Esophagus (tissue), 2 donors: ENCODE measurements around the gene MSANTD4. TPM values are rescaled to one million over a fixed set of nuclear protein-coding genes. Genes with fewer than 3 reads are reported as not detected.

Source experiments
- H3K27ac ChIP-seq, 2 donors: one replicate each; pipeline ENCODE4 v1.5.1; 2013; ENCODE audit warnings: low read depth in 2 of 2, mild to moderate bottlenecking in 2 of 2, inconsistent platforms in 1 of 2, low read length in 1 of 2, moderate library complexity in 1 of 2
- H3K27me3 ChIP-seq, 2 donors: one replicate each; pipeline ENCODE4 v1.6.1; 2013; ENCODE audit warnings: low read length in 2 of 2, control low read depth in 1 of 2, mild to moderate bottlenecking in 1 of 2; ENCODE audit not compliant: insufficient read depth in 2 of 2, control insufficient read depth in 1 of 2
- H3K36me3 ChIP-seq, 2 donors: one replicate each; pipeline ENCODE4 v1.6.1; 2013; ENCODE audit warnings: low read length in 1 of 2; ENCODE audit not compliant: control insufficient read depth in 2 of 2, insufficient read depth in 2 of 2
- H3K4me1 ChIP-seq, 2 donors: one replicate each; pipeline ENCODE4 v1.6.1; 2013; ENCODE audit warnings: low read length in 1 of 2; ENCODE audit not compliant: control insufficient read depth in 2 of 2, insufficient read depth in 2 of 2
- H3K4me3 ChIP-seq, 2 donors: one replicate each; pipeline ENCODE4 v1.5.1; 2013; ENCODE audit warnings: low read length in 2 of 2, mild to moderate bottlenecking in 2 of 2, low read depth in 1 of 2, moderate library complexity in 1 of 2
- H3K9me3 ChIP-seq, 2 donors: one replicate each; pipeline ENCODE4 v1.6.1; 2013; ENCODE audit warnings: mild to moderate bottlenecking in 2 of 2, low read depth in 1 of 2, low read length in 1 of 2, moderate library complexity in 1 of 2; ENCODE audit not compliant: control insufficient read depth in 2 of 2, insufficient read depth in 1 of 2
- WGBS, 2 donors: extraction: QIAGEN DNeasy Blood & Tissue Kit; methylation state at CpG; one replicate each; pipeline ENCODE4 v1.1.7; 2013; 5-methylcytosine and 5-hydroxymethylcytosine counted together
- polyA plus RNA-seq, 2 donors: library from polyadenylated mRNA; stranded (reverse); fragments of 200-250 nt; gene quantifications; one replicate each; pipeline ENCODE4 v1.2.3, GENCODE V29; 2013
- donor health status: healthy with polysubstance abuse.
- donor health status: Bipolar disorder and iron deficiency.

MSANTD4 gene
- polyA plus RNA-seq, 2 donors: 2.4 to 2.7 TPM

GRCh38 chr11:105979997-105980703, 41.9 kb downstream of the MSANTD4 start:
- no peaks in the 10 kb centered on the region for H3K4me1 ChIP-seq
- no peak overlapping the region for H3K27ac ChIP-seq
- H3K4me3 ChIP-seq: no peak overlapping the region
- H3K9me3 ChIP-seq: peaks cover 0 to 2% of the 10 kb centered on the region in 2 donors
- no peaks in the 10 kb centered on the region for H3K36me3 ChIP-seq
- WGBS, 2 donors: 88 to 94% methylated on average over 10 of the region's 10 CpGs
- no peaks in the 10 kb centered on the region for H3K27me3 ChIP-seq

- no peaks in the 10 kb centered on the region for H3K9me3 ChIP-seq
- H3K36me3 ChIP-seq: no peaks in the 10 kb centered on the region
- H3K27ac ChIP-seq: no peak overlapping the region
- H3K27me3 ChIP-seq: no peaks in the 10 kb centered on the region
- 66 to 81% methylated on average over 1 of the region's 1 CpG for WGBS, 2 donors
- no peaks in the 10 kb centered on the region for H3K4me1 ChIP-seq
- no peak overlapping the region for H3K4me3 ChIP-seq
Measured at GRCh38 chr11:105975128-105975527, 46.9 kb downstream of the MSANTD4 start.

DNA sequence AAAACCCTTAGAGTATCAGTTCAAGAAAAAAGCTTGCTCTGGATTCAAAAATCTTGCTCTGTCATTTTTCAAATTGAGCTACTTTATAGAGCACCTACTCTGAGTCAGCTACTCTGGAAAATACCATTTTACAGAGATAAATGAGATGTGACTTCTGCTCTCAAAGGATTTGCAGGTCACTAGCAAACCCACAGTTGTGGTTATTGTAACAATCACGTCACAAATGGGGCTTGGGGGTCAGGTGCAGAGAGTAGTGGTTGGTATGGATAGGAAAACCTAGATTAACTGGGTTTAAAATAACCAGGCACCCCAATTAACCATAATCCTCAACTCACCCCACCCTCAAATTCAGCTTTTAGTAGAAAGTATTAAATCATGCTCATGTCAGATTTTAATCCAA, 52.3 kb downstream of the MSANTD4 start:
- H3K27me3 ChIP-seq: no peaks in the 10 kb centered on the region
- H3K4me3 ChIP-seq: no peak overlapping the region
- no peaks in the 10 kb centered on the region for H3K36me3 ChIP-seq
- no peaks in the 10 kb centered on the region for H3K4me1 ChIP-seq
- no peak overlapping the region for H3K27ac ChIP-seq
- WGBS, 2 donors: 52 to 63% methylated on average over 1 of the region's 1 CpG
- H3K9me3 ChIP-seq: no peaks in the 10 kb centered on the region

DNA sequence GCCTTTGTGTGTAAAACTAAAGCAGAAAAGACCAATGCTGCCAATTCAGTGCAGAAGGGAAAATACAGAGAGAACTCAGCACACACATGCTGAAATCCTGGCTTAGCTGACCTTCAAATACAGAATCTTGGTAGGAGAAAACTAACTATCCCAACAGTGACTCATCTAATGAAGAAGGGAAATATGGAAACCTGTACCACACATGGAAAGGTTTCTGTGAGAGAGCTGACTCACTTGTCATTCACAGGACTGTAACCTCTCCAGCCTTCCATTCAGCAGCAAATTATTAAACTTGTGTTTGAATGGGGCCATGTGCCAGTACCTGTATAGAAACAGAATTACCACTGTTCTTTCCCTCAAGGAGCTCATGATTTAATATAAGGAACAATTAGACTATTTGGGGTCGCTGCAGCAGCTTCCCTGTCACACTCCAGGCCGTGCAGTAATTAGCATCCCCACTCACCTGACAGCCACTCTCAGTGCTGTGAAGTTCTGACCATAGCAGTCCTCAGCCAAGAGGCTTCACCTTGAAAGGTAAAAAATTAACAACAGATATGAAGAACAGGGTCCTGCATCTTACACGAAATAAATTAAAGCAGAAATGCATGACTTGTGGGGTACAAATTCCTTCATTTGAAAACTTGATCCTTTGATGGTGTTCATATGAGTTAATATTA, 53.9 kb downstream of the MSANTD4 start:
- Histone ChIP-seq H3K36me3 (no peaks in the 10 kb centered on the region), H3K9me3 (no peaks in the 10 kb centered on the region), H3K27ac (no peak overlapping the region), H3K27me3 (no peaks in the 10 kb centered on the region), H3K4me3 (no peak overlapping the region), H3K4me1 (no peaks in the 10 kb centered on the region)
- WGBS, 2 donors: 81 to 84% methylated on average over 3 of the region's 3 CpGs

DNA sequence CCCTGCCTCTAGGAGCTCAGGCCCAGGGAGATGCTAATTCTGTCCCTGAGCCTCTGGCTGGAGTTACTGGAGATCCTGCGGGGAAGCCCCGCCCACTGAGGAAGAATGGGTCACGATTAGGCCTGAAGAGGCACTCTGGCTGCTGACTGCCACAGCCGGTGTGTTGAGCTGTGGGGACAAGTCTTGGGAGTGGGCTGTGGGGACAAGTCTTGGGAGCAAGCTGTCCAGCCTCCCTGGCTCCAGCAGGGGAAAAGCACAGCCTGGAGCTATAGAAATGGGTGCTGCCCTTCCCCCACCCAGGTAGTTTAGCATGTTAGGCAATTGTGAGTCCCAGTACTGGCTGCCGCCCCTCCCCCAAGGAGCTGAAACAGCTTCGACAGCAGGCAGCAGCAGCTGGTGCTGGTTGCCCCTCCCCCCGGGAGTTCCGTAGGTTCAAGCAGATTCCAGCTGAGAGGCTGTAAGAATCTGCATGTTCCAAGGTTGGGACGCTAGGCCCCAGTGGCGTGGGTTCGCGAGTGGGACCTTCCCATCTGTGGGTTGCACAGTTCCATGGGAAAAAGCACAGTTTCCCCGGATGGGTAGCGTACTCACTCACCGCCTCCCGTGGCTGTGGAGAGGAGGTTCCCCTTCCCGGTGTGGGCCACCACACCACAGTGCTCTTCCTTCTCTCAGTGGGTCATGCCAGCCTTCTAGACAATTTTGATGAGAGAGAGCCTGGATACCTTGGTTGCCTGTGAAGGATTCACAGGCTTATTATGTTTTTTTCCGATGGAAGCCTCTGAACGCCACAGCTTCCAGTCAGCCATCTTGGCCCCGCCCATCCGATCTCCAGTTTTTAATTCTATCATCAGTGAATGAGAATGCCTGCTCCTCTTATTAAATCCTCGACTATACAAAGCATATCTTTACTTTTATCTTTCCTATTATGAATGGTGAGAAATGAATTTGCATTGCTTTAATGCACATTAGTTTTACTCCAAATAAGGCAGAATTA, 61.5 kb downstream of the MSANTD4 start:
- H3K36me3 ChIP-seq: no peaks in the 10 kb centered on the region
- no peaks in the 10 kb centered on the region for H3K27me3 ChIP-seq
- no peaks in the 10 kb centered on the region for H3K4me1 ChIP-seq
- WGBS, 2 donors: 83 to 87% methylated on average over 22 of the region's 22 CpGs
- H3K9me3 ChIP-seq: peaks cover 0 to 6% of the 10 kb centered on the region in 2 donors
- no peak overlapping the region for H3K27ac ChIP-seq
- no peak overlapping the region for H3K4me3 ChIP-seq

Other genes with a start within 250 kb of the MSANTD4 start
- 1 to 10 TPM; 1.5 to 2.6 TPM for gene KBTBD3, start 55.1 kb upstream of the MSANTD4 start, polyA plus RNA-seq
- gene AASDHPPT, start 55.4 kb upstream of the MSANTD4 start, polyA plus RNA-seq: 10 to 100 TPM in 1 of 2 donors, 1 to 10 TPM in 1; 7.9 to 12.5 TPM